Measurements from ENCODE around the gene PBOV1.

DNA sequence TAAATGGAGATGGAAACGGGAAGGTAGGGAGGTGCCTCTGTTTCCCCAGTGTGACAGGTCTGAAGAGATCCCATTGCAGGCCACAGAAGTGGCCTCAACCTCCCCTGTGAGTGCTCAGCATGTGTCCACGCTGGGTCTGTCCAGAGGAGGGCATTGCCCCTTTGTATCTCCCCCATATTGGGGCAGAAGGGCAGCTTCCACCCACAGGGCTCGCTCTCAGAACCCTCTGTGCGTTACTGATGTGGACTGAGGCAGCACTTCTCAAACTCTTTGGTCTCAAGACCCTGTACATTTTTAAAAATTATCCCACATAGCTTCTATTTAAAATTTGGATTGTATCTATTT, 34.5 kb downstream of the PBOV1 start:
- no peak for TF ChIP-seq POLR2AphosphoS5 (IDR thresholded peaks at IDR 0.05; ENCODE audit: low read depth, low read length)
- no peak for TF ChIP-seq POLR2A (IDR thresholded peaks at IDR 0.05; ENCODE audit: low read depth, low read length)
- no peak for TF ChIP-seq TAF1 (IDR thresholded peaks at IDR 0.05; ENCODE audit: low read depth, low read length)
- TF ChIP-seq PAX5 (IDR thresholded peaks at IDR 0.05; ENCODE audit: insufficient read depth, low read length, severe bottlenecking) = no peak
- no peak for TF ChIP-seq SPI1 (IDR thresholded peaks at IDR 0.05; ENCODE audit: low read depth, low read length)
- TF ChIP-seq POU2F2 (IDR thresholded peaks at IDR 0.05; ENCODE audit: low read depth, low read length) = no peak
